NCI-H128 (cell line): Measurements from ENCODE around the gene FSIP2.
"Not testable (repeated sequence)": the region's sequence is repeated elsewhere in the genome, so short reads cannot be mapped to it uniquely, and the experiment has no call there.

ENCODE experiments used
- DNase-seq: peaks from one replicate; lab custom pipeline; 2025; ENCODE audit not compliant: unreplicated experiment; lab: John Stamatoyannopoulos, UW

FSIP2 gene

GRCh38 chr2:185806783-185807182, 68.2 kb downstream of the FSIP2 start:
- DNase-seq, result no peak

GRCh38 chr2:185807351-185807750, 68.7 kb downstream of the FSIP2 start:
- no peak for DNase-seq

GRCh38 chr2:185811580-185811979, 73.0 kb downstream of the FSIP2 start:
- DNase-seq, result no peak

GRCh38 chr2:185813707-185814106, 75.1 kb downstream of the FSIP2 start:
- DNase-seq, result no peak

- DNase-seq, result no peak
Observed at GRCh38 chr2:185817991-185818390, 79.4 kb downstream of the FSIP2 start.

- no peak for DNase-seq
Observed at GRCh38 chr2:185821467-185821866, 82.9 kb downstream of the FSIP2 start.

GRCh38 chr2:185823773-185824172, 85.2 kb downstream of the FSIP2 start:
- DNase-seq, result no peak

- DNase-seq, result no peak
Observed at GRCh38 chr2:185825557-185825956, 87.0 kb downstream of the FSIP2 start.

- DNase-seq, result no peak
Observed at GRCh38 chr2:185828326-185828725, 89.7 kb downstream of the FSIP2 start.

GRCh38 chr2:185833864-185834263, 95.3 kb downstream of the FSIP2 start:
- no peak for DNase-seq

- DNase-seq, result no peak
Observed at GRCh38 chr2:185835974-185836373, 97.4 kb downstream of the FSIP2 start.

- DNase-seq, result no peak
Observed at GRCh38 chr2:185854885-185855284, 116.3 kb downstream of the FSIP2 start.

GRCh38 chr2:185857691-185858090, 119.1 kb downstream of the FSIP2 start:
- DNase-seq, result no peak

GRCh38 chr2:185859506-185859905, 120.9 kb downstream of the FSIP2 start:
- DNase-seq, result no peak

GRCh38 chr2:185860321-185860720, 121.7 kb downstream of the FSIP2 start:
- no peak for DNase-seq

GRCh38 chr2:185862657-185863398, 124.2 kb downstream of the FSIP2 start:
- DNase-seq, result no peak

- DNase-seq, result not testable (repeated sequence)
Observed at GRCh38 chr2:185864468-185865260, 126.1 kb downstream of the FSIP2 start.

- no peak for DNase-seq
Observed at GRCh38 chr2:185875136-185875931, 136.7 kb downstream of the FSIP2 start.

GRCh38 chr2:185876234-185876633, 137.6 kb downstream of the FSIP2 start:
- no peak for DNase-seq

GRCh38 chr2:185880396-185880795, 141.8 kb downstream of the FSIP2 start:
- DNase-seq, result no peak
